HepG2 (cell line): ENCODE measurements around the gene BRMS1. TPM values are rescaled to one million over a fixed set of nuclear protein-coding genes. Genes with fewer than 3 reads are reported as not detected.
A peak's percentile ranks its signal among the peaks of the same experiment; 100 is the strongest.

ENCODE experiments used
- ASH2L ChIP-seq: fragments of 300-600, 200-600 bp; sonication (generic); IDR thresholded peaks from 2 replicates; pipeline ENCODE4 v1.7.0; 2017; ENCODE audit warnings: low read depth, mild to moderate bottlenecking, moderate library complexity, mixed read lengths, low read length; ENCODE audit not compliant: insufficient read length
- HMG20B ChIP-seq: conservative IDR thresholded peaks from 2 replicates; pipeline ENCODE4 v1.6.1; 2016; ENCODE audit warnings: missing genetic modification reagents, missing compliant biosample characterization
- HNRNPL ChIP-seq: fragments of 200-400 bp; formaldehyde crosslinking; IDR thresholded peaks from 2 replicates; pipeline ENCODE4 v1.6.1; 2017; ENCODE audit warnings: mild to moderate bottlenecking, low read depth, low read length
- ISX ChIP-seq: sonication (generic); formaldehyde crosslinking; conservative IDR thresholded peaks from 2 replicates; pipeline ENCODE4 v1.5.0; 2020; ENCODE audit warnings: missing genetic modification reagents
- JARID2 ChIP-seq: sonication (generic); formaldehyde crosslinking; IDR thresholded peaks from 2 replicates; pipeline ENCODE4 v1.8.1; 2023; ENCODE audit warnings: missing genetic modification reagents, inconsistent platforms; ENCODE audit not compliant: insufficient replicate concordance
- PTBP1 ChIP-seq: fragments of 200-400 bp; formaldehyde crosslinking; IDR thresholded peaks from 2 replicates; pipeline ENCODE4 v1.6.1; 2018; ENCODE audit warnings: low read length, low read depth; ENCODE audit not compliant: poor library complexity, severe bottlenecking
- RBM39 ChIP-seq: fragments of 200-400 bp; formaldehyde crosslinking; IDR thresholded peaks from one replicate; pipeline ENCODE4 v1.6.1; 2018; ENCODE audit warnings: antibody characterized with exemption, mild to moderate bottlenecking, low read depth, low read length; ENCODE audit not compliant: poor library complexity, severe bottlenecking
- RFXAP ChIP-seq: sonication (generic); formaldehyde crosslinking; IDR thresholded peaks from 2 replicates; pipeline ENCODE4 v1.4.0; 2020; ENCODE audit warnings: missing genetic modification reagents, borderline replicate concordance
- RNF2 ChIP-seq: fragments of 450-650 bp; conservative IDR thresholded peaks from 2 replicates; pipeline ENCODE4 v1.6.1; 2016; ENCODE audit warnings: low read depth
- SIX1 ChIP-seq: sonication (generic); formaldehyde crosslinking; IDR thresholded peaks from 2 replicates; pipeline ENCODE4 v1.4.0; 2020; ENCODE audit warnings: missing genetic modification reagents, borderline replicate concordance
- TCF7L2 ChIP-seq: IDR thresholded peaks from 2 replicates; pipeline ENCODE4 v1.6.1; 2011; ENCODE audit warnings: mild to moderate bottlenecking, low read depth, low read length, moderate library complexity
- ZFP1 ChIP-seq: IDR thresholded peaks from 2 replicates; pipeline ENCODE4 v1.6.1; 2016
- ZFP82 ChIP-seq: sonication (generic); formaldehyde crosslinking; IDR thresholded peaks from 2 replicates; pipeline ENCODE4 v1.5.1; 2020; ENCODE audit warnings: mild to moderate bottlenecking, missing genetic modification reagents, borderline replicate concordance
- ZNF180 ChIP-seq: sonication (generic); formaldehyde crosslinking; IDR thresholded peaks from 2 replicates; pipeline ENCODE4 v1.4.0; 2020; ENCODE audit warnings: low read depth, missing genetic modification reagents, borderline replicate concordance
- ZNF225 ChIP-seq: sonication (generic); formaldehyde crosslinking; IDR thresholded peaks from 2 replicates; pipeline ENCODE4 v1.4.0; 2020; ENCODE audit warnings: mild to moderate bottlenecking, missing genetic modification reagents
- ZNF33B ChIP-seq: sonication (generic); formaldehyde crosslinking; IDR thresholded peaks from 2 replicates; pipeline ENCODE4 v1.5.1; 2020; ENCODE audit warnings: mild to moderate bottlenecking, missing genetic modification reagents
- ZNF354B ChIP-seq: sonication (generic); formaldehyde crosslinking; IDR thresholded peaks from 2 replicates; pipeline ENCODE4 v1.8.0; 2022; ENCODE audit warnings: mild to moderate bottlenecking, missing genetic modification reagents
- ZNF737 ChIP-seq: sonication (generic); formaldehyde crosslinking; IDR thresholded peaks from 2 replicates; pipeline ENCODE4 v1.5.0; 2020; ENCODE audit warnings: missing genetic modification reagents, mild to moderate bottlenecking, borderline replicate concordance
- ZNF775 ChIP-seq: sonication (generic); formaldehyde crosslinking; IDR thresholded peaks from 2 replicates; pipeline ENCODE4 v1.4.0; 2020; ENCODE audit warnings: missing genetic modification reagents, mild to moderate bottlenecking, moderate library complexity, borderline replicate concordance
- ZNF776 ChIP-seq: sonication (generic); formaldehyde crosslinking; IDR thresholded peaks from 2 replicates; pipeline ENCODE4 v1.4.0; 2020; ENCODE audit warnings: mild to moderate bottlenecking, missing genetic modification reagents
- ZNF792 ChIP-seq: IDR thresholded peaks from 2 replicates; pipeline ENCODE4 v1.6.1; 2016
- ZSCAN21 ChIP-seq: sonication (generic); formaldehyde crosslinking; IDR thresholded peaks from 2 replicates; pipeline ENCODE4 v1.8.0; 2022; ENCODE audit warnings: mild to moderate bottlenecking, missing genetic modification reagents, moderate library complexity, borderline replicate concordance
- ZSCAN9 ChIP-seq: IDR thresholded peaks from 2 replicates; pipeline ENCODE4 v1.6.1; 2016; ENCODE audit warnings: borderline replicate concordance
- polyA plus RNA-seq, 8 experiments: library from polyadenylated mRNA; depleted of rRNA in 3 of 8; stranded (reverse) in 7 of 8; unstranded in 1 of 8; fragments of >200 nt; fragmentation: Illumina TruSeq in 4 of 8; extraction: Trizol in 4 of 8; gene quantifications; 2 replicates each; pipeline versions ENCODE4 v1.2.1 to v1.2.3, GENCODE V29; 2011 to 2016; ENCODE audit warnings: low read depth in 4 of 8, missing spikeins in 1 of 8, mixed read lengths in 1 of 8; ENCODE audit not compliant: insufficient read depth in 1 of 8
- total RNA-seq, 5 experiments: library from RNA; depleted of rRNA; stranded (reverse); fragments of >200 nt; fragmentation: Illumina TruSeq; extraction: Trizol; gene quantifications; 2 replicates each; pipeline ENCODE4 v1.2.3, GENCODE V29; 2016; ENCODE audit warnings: low read depth in 1 of 5
- TF ChIP-seq, protein P1 (sequence below): sonication (generic); formaldehyde crosslinking; IDR thresholded peaks from 2 replicates; pipeline ENCODE4 v1.4.0; 2020; ENCODE audit warnings: missing genetic modification reagents, borderline replicate concordance
- TF ChIP-seq, protein P2 (sequence below): sonication (generic); formaldehyde crosslinking; IDR thresholded peaks from 2 replicates; pipeline ENCODE4 v1.9.0; 2021; ENCODE audit warnings: missing genetic modification reagents, borderline replicate concordance
- TF ChIP-seq, protein P3 (sequence below), 2 experiments: sonication (generic) in 1 of 2; formaldehyde crosslinking in 1 of 2; IDR thresholded peaks; 2 replicates each; pipeline versions ENCODE4 v1.4.0 to v1.6.1; 2018 to 2020; ENCODE audit warnings: missing genetic modification reagents in 2 of 2, borderline replicate concordance in 1 of 2, low read depth in 1 of 2, mild to moderate bottlenecking in 1 of 2, missing biosample characterization in 1 of 2

Gene BRMS1
- total and polyA plus RNA-seq, 2 of the 13 experiments (the other 11 are each of a cell fraction or from before 2014, with no cell fraction given) = 15.8 to 55.7 TPM

DNA sequence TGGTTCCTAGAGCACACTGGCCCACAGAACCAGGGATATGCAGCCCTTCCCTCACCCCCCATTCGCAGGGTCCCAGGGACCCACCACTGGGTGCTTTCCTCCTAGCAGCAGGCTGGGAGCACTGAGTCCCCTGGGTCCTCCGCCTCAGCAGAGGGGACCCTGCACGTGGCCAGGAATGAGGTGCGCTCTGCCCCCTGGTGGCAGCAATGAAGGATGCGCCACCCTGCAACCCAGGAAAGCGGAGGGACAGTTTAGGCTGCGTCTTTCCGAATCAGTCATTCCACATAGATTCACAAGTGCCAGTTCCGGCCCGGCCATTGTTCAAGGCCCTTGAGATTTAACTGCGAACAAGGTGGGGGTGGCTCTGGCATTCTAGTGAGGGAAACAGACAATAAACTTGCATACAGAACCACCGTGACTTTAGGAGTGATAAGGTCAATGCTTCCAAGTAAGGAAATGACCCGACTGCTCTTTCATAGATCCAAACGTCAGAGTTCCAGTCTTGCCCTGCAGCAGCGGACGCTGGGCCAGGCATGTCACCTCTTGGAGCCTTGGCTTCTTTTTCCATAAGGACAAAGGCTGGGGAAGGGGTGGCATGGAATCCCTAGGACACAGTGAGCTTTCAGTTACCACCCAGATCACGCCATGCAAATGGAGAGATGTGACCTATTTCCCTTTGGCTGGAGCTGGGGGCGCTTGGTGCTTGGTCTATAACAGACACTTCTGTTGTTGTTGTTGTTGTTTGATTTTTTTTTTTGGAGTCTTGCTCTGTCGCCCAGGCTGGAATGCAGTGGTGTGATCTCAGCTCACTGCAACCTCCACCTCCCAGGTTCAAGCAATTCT, 16.4 kb downstream of the BRMS1 start (continued):
- TF ChIP-seq, protein P1, sequence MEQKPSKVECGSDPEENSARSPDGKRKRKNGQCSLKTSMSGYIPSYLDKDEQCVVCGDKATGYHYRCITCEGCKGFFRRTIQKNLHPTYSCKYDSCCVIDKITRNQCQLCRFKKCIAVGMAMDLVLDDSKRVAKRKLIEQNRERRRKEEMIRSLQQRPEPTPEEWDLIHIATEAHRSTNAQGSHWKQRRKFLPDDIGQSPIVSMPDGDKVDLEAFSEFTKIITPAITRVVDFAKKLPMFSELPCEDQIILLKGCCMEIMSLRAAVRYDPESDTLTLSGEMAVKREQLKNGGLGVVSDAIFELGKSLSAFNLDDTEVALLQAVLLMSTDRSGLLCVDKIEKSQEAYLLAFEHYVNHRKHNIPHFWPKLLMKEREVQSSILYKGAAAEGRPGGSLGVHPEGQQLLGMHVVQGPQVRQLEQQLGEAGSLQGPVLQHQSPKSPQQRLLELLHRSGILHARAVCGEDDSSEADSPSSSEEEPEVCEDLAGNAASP (CRISPR knock-in tag) = peak; percentile 60
- TF ChIP-seq ASH2L (peak; percentile 28), ZSCAN9 (CRISPR knock-in tag) (peak; percentile 69; the same call in 1 of the 2 replicates), HMG20B (no peak), ZNF33B (CRISPR knock-in tag) (no peak), RNF2 (peak; percentile 74; the same call in 1 of the 2 replicates), RFXAP (CRISPR knock-in tag) (peak; percentile 65; the same call in 1 of the 2 replicates), ZSCAN21 (CRISPR knock-in tag) (peak; percentile 76; the same call in 1 of the 2 replicates), TCF7L2 (no peak), ZNF737 (CRISPR knock-in tag) (no peak), PTBP1 (no peak), ZFP82 (no peak), JARID2 (CRISPR knock-in tag) (no peak), SIX1 (CRISPR knock-in tag) (no peak), ZNF775 (CRISPR knock-in tag) (no peak), ZNF354B (no peak), ISX (CRISPR knock-in tag) (no peak), ZFP1 (peak; percentile 83; the same call in 1 of the 2 replicates), ZNF776 (CRISPR knock-in tag) (no peak), RBM39 (no peak), ZNF180 (no peak), ZNF225 (CRISPR knock-in tag) (no peak; the same call in 1 of the 2 replicates), HNRNPL (no peak), ZNF792 (CRISPR knock-in tag) (peak; percentile 93)
- TF ChIP-seq, protein P2, sequence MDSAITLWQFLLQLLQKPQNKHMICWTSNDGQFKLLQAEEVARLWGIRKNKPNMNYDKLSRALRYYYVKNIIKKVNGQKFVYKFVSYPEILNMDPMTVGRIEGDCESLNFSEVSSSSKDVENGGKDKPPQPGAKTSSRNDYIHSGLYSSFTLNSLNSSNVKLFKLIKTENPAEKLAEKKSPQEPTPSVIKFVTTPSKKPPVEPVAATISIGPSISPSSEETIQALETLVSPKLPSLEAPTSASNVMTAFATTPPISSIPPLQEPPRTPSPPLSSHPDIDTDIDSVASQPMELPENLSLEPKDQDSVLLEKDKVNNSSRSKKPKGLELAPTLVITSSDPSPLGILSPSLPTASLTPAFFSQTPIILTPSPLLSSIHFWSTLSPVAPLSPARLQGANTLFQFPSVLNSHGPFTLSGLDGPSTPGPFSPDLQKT (CRISPR knock-in tag) = no peak
- TF ChIP-seq, protein P3, sequence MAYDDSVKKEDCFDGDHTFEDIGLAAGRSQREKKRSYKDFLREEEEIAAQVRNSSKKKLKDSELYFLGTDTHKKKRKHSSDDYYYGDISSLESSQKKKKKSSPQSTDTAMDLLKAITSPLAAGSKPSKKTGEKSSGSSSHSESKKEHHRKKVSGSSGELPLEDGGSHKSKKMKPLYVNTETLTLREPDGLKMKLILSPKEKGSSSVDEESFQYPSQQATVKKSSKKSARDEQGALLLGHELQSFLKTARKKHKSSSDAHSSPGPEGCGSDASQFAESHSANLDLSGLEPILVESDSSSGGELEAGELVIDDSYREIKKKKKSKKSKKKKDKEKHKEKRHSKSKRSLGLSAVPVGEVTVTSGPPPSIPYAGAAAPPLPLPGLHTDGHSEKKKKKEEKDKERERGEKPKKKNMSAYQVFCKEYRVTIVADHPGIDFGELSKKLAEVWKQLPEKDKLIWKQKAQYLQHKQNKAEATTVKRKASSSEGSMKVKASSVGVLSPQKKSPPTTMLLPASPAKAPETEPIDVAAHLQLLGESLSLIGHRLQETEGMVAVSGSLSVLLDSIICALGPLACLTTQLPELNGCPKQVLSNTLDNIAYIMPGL (CRISPR knock-in tag; IDR thresholded peaks at IDR 0.05; ENCODE audit: borderline replicate concordance in 1 of 2, low read depth in 1 of 2) = peak; percentile 90 to 95
